Right forelimb (tissue), 1 donor: ENCODE results near the gene BMI1.
"Not testable (repeated sequence)": the region's sequence is repeated elsewhere in the genome, so short reads cannot be mapped to it uniquely, and the experiment has no call there.

Experiments used
- DNase-seq: peaks from one replicate; pipeline ENCODE4 v3.0.0-alpha.2; 2018

Gene BMI1

DNA sequence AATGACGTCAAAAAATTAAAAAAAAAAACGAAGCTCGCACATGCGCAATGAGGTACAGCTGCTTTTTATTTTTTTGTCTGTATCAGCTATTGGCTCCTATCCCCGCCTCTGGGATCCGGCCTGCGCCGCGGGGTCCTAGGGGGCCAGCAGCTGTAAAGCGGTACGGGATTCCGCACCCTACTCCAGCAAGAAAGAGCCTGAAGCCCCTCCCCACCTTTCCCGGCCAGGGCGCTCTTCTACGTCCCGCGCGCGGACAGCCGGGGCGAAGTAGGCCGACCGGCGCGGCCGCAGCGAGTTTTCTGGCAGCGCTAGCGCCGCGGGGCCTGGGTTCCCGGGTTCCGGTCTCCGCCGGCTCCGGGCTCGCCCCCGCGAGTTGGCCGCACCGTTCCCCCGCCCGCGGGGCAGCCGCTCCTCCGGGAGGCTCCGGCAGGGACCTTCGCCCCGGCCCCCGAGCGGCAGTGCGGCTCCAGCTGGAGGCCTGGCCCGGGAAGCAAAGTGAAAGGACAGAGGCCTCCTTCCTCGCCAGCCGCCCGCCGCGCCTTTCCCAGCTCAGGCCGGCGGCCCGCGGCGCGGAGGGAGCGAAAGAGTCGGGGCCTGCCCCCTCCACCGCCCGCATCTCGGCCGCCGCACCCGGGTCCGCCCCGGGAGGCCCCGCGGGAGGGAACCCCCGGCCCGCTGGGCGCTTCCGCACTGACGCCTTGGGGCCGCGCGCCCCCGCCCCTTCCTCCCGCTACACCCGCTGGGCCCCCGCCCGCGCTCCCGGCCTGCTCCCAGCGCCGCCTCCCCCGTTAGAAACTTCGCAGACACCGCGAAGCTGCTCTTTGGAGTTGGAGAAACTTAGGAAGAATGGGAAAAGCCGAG, 19.7 kb downstream of the BMI1 start:
- peak; percentile 88 for DNase-seq

DNA sequence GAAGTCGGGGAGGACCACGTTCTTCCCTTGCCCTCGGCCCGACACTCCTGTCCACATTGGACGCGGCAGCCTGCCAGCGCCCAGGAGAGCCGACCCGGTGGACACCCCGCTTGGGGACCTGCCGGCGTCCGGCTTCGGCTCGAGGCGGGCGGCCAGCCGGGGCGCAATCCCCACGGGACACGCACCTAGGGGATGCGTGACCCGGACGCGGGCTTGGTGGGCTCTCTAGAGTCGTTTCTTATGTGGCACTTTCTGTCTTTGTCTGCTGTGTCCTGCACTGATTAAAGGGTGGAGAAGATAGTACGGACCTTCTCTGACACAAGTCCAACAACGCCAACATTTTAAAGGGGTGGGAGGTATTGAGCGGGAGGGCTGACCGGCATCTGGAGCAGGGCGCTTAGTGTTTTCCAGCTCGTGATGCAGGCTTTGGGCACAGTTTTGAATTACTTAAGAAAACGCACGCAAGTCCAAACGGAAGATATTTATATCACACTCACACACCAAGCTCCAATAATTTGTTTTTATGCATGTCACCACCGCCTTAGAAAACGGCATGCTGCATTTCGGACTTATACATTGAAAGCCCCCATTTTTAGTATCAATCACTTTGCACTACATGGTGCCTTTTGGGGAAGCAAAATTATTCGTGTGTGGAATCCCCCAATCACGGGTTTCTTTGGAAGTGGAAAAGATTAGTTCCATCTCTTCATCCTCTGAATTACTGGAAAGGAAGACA, 20.5 kb downstream of the BMI1 start:
- no peak for DNase-seq

DNA sequence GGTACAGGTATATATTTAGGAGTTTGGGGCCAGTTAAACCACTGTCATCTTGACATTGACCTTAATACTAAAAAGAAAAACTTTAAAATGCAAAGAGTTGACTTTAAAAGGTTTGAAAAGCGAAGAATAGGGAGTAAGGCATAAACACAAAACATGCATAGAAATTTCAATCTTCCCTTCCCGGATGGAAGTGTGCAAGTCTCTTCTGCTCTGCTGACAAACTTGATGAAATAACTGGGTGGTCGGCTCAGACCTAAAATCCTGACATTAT, 21.0 kb downstream of the BMI1 start:
- no peak for DNase-seq

DNA sequence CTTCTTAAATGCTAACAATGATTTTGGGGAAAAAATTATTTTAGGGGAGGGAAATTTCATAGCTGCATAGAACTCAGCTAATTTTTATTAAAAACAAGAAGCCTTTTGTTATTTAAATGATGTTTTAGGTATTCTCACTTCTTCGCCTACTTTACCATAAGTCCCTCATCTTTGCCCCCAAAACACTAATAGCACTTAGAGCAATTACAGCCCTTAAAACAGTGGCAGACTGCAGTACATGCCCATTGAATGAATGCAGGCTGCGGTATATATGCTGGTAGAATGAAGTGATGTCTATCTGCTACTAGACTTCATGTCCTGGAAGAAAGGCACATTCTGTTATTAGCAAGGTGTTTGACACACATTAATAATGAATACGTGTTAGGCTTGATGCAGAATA, 21.5 kb downstream of the BMI1 start:
- no peak for DNase-seq

DNA sequence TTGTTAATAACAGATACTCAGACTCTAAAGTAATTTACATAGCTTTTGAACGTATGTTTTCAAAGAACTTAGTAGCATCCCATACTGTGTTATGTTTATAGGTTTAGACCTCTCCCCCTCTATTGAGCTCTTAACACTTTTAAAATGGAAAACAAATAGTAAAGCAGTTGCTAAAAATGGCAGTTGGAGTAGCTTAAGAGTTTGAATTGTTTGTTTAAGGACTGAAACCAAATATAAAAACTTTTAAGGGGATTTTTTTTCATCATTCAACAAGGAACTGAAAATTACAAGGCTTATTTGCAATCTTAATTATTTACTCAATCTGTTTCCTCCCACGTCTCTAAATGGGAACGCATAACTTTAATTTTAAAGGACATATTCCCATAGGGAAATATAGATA, 22.8 kb downstream of the BMI1 start:
- no peak for DNase-seq

DNA sequence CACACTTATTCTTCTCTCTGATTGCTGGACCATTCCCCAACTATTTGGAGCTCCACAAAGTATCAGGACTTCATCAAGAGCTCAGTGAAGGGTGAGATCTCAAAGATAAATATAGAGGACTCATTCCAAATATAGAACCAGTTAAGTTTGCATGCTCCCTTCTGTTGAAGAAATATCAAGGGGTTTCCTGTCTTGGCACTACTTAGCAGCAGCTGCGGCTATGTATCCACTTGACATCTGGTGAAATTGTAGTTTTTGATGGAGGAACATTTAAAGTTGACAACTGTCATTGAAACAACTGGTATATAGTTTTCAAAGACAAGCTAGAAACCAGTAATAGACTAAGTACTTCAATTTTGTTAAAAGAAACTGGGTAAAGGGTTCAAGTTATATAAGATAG, 23.4 kb downstream of the BMI1 start:
- DNase-seq: no peak

DNA sequence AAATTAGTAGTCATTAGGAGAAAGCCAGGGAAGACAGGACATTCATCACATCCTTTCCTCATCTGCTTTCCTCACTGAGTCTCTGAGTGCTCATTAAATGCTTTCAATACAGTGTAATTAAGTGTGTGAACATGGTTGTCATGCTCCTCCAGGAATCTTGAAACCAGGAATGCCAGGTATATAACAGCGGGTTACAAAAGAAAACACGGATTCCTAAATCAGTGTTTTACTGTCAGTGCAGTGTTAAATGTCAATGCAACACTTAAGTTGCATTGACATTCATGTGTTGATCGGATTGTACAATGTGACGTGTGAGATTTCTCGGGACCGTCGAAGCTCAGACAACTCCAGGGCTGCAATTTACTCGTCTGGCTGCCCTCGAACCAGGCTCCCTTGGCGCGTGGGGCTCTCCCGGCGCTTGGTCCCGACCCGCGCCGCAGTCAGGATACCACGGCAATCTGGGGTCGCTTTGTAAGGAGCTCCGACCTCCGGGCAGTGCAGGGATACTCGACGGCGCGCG, 23.9 kb downstream of the BMI1 start:
- no peak for DNase-seq

DNA sequence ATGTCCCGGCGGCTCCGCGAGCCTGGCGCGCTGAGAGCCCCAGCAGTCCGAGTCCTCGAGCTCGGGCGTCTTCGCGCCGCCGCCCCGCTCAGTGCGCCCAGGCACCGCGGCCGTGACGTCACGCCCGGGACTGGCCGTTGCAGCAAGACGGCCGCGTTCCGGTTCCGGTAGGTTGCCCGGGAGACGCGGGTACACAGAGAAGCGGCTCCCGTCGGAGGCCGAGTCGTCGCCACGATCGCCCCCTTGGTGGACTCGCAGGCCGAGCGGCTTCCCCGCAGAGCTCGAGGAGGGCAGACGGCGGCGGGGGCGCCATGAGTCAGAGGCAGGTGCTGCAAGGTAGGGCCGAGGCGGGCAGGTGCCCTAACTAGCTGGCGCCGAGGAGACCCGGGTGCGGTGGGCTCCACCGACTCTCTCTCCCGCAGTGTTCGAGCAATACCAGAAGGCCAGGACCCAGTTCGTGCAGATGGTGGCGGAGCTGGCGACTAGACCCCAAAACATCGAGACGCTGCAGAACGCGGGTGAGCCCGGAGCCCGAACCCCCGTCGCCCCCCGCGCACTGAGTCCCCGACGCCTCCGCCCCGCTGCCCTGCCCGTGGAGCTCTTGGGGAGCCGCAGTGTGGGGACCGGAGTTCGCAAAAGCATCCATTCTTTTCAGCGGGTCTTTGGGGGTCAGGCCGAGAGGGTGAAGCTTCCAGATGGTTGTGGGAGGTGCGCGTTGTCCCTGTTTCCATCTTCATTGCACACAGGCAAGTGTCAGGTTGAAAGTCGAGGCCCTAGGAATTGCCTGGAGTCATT, 24.6 kb downstream of the BMI1 start, which contains the start of gene SPAG6:
SPAG6 (plus strand) TSS at position 196 of the 795 bp plus-strand sequence; CDS start at position 312, 116 bp downstream.
- DNase-seq: peak; percentile 49

DNA sequence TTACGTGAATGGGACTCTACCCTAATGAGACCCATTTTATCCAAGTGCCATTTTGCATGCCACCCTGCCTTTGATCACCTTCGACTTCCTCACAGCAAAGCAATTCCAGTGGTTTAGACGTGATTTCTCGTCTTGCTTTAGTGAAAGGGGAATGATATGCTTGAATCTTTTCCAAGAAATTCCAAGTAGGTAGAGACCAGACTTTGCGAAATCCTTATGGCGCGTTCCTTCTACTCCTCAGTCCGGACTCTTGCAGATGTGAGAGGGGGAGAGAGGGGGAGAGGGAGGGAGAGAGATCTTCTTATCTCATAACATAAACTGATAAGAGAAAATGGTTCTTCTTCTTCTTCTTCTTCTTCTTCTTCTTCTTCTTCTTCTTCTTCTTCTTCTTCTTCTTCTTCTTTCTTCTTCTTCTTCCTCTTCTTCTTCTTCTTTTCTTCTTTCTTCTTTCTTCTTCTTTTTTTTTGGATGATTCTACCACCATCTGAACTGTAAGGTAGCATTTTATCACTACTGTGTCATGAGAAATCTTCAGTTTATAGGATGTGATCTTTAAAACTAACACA, 25.3 kb downstream of the BMI1 start:
- no peak for DNase-seq

DNA sequence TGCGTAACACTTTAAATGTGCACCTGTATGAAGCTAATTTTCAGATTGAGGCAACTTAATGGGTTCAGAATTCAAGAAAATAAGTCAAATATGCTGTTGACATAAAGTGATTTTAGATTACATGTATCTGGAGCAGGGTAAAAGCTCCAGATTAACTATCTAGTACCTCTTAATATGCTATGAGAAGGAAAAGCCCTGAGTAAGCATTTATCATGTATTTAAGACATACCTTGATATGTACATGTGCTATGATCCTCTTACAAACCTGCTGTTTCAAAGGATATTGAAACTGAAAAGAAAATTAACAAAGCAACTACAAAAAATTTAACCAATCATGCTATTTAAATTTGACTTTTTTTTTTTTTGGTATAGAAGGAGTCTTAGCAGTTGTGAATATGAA, 28.9 kb downstream of the BMI1 start:
- no peak for DNase-seq

DNA sequence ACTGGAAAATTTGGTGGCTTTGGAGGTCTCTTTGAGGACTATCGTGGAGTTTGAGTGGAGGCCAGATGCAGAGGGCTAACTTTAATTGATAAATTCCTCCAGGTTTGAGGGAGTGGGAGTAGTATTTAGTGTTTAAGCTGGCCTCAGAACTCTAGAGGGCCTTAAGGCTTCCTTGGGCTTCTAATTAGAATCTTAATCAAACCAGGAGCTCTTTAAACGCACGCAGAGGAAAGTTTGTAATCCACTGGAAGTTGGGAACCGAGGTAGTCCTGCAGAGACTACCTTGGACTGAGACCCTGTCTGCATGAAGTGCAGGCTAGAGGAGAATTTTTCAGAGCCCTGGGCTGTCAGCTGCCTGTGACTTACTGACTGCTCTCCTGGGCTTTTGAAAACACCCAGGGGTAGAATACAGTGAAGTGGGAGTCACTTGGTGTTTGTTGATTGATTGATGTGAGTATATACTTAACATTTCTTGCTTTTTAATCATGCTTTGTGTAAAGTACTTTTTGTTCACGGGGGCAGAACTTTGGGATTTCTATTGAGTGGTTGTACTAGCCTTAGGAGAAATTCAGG, 30.3 kb downstream of the BMI1 start:
- no peak for DNase-seq

DNA sequence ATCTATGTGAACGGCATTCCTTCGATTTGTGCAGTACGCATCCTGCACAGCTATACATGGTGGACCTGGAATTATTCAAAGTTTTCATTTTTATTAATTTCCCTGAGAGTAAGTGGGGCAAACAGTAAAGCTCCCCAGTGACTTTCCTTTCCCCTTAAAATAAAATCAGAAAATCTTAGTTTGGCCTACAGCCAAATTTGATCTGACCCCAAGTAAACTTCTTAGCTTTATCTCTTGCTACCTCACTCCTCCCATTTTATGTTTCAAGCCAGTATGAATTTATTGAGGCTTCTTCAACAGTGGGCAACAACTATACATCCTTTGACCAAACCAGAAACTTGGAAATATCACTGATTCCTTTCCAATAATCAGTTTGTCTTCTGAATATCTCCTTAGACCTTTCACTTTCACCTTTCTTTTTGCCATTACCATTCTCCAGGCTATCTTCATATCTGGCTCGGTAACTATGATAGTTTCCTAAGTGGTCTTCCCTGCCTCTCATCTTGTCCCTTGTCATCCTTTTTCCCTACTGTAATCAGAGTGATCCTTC, 35.5 kb downstream of the BMI1 start:
- DNase-seq: no peak

DNA sequence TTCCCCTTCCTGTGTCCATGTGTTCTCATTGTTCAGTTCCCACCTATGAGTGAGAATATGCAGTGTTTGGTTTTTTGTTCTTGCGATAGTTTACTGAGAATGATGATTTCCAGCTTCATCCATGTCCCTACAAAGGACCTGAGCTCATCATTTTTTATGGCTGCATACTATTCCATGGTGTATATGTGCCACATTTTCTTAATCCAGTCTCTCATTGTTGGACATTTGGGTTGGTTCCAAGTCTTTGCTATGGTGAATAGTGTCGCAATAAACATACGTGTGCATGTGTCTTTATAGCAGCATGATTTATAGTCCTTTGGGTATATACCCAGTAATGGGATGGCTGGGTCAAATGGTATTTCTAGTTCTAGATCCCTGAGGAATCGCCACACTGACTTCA, 36.9 kb downstream of the BMI1 start:
- not testable (repeated sequence) for DNase-seq

DNA sequence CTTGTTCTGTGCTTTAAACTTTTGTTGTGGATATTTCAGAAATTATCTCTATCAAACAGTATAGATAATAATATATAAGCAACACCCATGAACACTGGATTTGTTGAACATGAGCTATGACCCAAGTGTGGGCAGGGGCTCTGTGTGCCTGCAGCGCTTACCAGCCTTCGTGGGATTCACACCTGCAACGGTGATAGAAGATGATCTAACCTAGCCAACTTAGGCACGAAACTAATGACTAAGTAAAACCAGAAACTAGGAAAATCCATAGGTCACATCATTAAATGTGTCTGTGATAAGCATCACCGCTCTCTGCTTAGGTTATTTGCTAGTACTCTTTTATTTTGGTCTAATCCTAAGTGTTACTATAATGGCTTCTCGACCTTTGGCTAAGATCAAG, 42.4 kb downstream of the BMI1 start:
- no peak for DNase-seq

DNA sequence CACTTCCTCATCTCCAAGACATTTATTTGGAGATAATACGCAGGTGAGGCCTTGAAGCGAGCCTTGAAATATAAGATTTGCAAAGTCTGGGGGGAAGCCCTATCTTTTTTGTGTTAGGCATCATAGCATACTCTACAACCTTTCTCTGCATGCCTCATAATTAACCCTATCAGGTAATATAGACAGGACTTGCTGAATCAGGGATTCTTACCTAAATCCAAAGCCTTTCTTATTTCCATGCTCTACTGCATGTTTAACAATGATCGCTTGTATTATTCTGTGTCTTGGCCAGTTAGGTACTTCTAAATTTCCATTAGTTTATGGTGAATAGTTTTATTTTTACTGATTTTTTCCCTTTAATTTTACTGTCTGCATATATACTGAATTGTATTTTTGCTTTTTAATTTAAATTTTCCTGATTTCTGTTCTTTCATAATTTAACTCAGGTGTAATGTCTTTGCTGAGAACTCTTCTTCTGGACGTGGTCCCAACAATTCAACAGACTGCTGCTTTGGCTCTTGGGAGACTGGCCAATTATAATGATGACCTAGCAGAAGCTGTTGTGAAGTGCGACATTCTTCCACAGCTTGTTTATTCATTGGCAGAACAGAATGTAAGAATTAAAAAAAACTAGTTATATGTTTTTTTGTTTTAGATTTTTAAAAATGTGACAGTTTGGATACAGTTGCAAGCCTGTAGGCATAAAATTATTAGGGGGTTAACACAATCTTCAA, 43.7 kb downstream of the BMI1 start:
- no peak for DNase-seq

DNA sequence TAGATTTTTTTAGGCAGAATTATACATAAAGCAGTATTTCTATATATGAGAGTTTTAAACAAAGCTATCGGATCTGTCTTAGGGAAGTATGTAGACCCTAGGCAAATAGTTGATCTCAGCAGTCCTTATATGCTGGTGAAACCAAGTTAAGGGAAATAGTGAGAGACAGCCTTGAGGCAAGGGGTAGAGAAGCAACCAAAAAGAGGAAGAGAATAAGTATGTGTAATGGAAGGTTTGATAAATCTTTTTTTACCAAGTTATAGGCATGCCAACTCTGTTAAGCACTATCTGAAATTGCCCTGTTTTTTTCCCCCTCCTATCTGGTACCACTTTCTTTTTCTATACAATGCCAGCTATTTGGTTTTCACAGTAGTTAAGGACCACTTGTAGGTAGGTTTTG, 44.3 kb downstream of the BMI1 start:
- DNase-seq: no peak

DNA sequence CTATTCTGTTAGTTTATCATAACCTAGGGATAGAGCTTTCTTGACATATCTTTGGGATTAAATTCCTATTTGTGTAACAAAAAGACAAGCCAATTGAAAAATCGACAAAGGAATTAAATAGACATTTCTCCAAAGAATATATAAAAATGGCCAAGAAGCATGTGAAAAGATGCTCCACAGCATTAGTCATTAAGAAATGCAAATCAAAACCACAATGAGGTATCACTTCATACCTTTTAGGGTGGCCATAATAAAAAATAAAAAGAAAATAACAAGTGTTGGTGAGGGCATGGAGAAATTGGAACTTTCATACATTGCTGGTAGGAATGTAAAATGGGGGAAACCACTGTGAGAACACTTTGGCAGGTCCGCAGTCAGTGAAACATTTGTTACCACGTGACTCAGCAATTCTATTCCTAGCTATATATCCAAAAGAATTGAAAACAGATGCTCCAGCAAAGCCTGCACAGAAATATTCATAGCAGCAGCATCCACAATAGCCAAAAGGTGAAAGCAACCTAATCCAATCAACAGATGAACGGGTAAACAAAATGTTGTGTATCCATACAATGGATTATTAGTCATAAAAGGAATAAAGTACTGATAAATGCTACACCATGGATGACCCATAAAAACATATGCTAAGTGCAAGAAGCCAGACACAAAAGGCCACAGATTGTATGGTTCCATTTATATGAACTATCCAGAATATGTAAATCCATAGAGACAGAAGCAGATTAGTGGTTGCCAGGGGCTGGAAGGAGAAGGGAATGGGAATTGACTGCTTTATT, 44.9 kb downstream of the BMI1 start:
- DNase-seq: no peak

DNA sequence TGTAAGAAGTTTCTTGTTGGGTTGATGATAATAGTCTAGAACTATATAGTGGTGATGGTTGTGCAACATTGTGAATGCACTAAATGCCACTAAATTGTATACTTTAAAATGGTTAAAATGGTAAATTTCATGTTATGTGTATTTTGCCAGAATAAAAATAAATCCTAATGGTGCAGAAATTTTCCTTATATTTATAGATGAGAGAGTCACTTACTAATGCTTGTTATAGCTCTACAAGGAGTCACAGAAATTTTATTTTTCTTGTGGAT, 45.5 kb downstream of the BMI1 start:
- no peak for DNase-seq

DNA sequence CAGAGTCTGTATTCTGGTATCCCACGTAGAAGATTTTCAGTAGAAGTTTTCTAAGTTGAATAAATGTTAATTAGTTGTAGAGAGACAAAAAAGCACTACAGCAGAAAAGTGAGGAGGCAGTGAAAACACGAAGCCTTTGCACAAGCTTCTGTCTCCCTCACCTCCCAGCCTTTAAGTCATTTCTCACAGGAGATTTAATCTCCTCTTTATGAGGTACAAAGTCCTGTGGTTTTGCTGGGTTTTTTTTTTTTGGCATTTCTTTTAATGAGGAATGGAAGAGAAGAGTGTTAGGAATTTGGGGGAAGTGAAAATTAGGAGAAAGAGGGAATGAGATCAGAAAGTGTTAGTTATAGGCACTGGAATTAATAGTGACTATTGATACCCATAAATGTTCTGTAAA, 45.9 kb downstream of the BMI1 start:
- DNase-seq: no peak

DNA sequence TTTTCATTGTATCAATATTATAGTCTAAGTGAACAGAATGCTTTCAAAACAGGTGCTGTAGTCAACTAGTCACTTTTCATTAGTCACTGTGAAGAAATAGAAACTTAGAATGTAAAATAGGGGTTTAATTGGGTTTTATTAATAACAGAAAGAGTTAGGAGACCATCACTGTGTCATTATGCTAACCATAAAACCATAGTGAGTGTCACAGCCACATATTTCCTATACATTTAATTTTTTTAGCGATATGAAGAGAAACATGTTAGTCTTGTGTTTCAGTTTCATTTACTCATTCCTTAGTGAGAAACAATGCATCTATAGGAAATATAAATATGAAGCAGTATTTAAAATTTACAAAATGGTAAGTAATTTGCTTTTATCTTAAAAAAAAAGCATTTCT, 46.6 kb downstream of the BMI1 start:
- no peak for DNase-seq

DNA sequence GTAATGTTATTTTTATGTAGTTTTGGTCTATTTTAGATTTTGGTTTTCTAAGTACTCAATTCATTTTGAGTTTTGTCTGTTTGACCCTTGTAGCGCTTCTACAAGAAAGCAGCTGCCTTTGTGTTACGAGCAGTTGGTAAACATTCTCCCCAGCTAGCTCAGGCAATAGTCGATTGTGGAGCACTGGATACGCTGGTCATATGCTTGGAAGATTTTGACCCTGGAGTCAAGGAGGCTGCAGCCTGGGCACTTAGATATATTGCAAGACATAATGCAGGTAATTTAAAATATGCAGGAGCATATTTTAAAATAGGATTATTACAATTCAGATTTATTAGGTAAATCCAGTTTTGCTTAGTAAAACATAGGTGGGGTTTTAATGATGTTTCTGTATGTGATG, 47.5 kb downstream of the BMI1 start:
- no peak for DNase-seq
